Smooth muscle cell (in vitro differentiated cells): ENCODE results near the gene AJAP1. TPM values are rescaled to one million over a fixed set of nuclear protein-coding genes. Genes with fewer than 3 reads are reported as not detected.

Experiments
- DNase-seq: peaks from one replicate; lab custom pipeline; 2025; ENCODE audit not compliant: unreplicated experiment; lab: John Stamatoyannopoulos, UW
- H2AFZ ChIP-seq: fragments of 200-600 bp; sonication (generic); 2 replicates; pipeline ENCODE4 v1.6.0; 2016; ENCODE audit warnings: antibody characterized with exemption, low read depth, mild to moderate bottlenecking
- H3F3A ChIP-seq: fragments of 200-600 bp; sonication (generic); 2 replicates; pipeline ENCODE4 v1.6.0; 2017; ENCODE audit warnings: antibody characterized with exemption, low read depth
- H3K27ac ChIP-seq: fragments of 200-600 bp; sonication (generic); 2 replicates; pipeline ENCODE4 v1.5.1; 2016; ENCODE audit warnings: low read depth, mild to moderate bottlenecking
- H3K27me3 ChIP-seq: fragments of 200-600 bp; sonication (generic); 2 replicates; pipeline ENCODE4 v1.6.1; 2016; ENCODE audit warnings: low read depth, mild to moderate bottlenecking
- H3K36me3 ChIP-seq: fragments of 200-600 bp; sonication (generic); 2 replicates; pipeline ENCODE4 v1.5.1; 2016; ENCODE audit warnings: low read depth
- H3K4me1 ChIP-seq: fragments of 200-600 bp; sonication (generic); 2 replicates; pipeline ENCODE4 v1.5.1; 2016; ENCODE audit warnings: low read depth
- H3K4me2 ChIP-seq: fragments of 200-600 bp; sonication (generic); 2 replicates; pipeline ENCODE4 v1.6.0; 2016; ENCODE audit warnings: mild to moderate bottlenecking
- H3K4me3 ChIP-seq: fragments of 200-600 bp; sonication (generic); 2 replicates; pipeline ENCODE4 v1.5.1; 2016; ENCODE audit warnings: mild to moderate bottlenecking
- H3K79me2 ChIP-seq: fragments of 200-600 bp; sonication (generic); 2 replicates; pipeline ENCODE4 v1.6.0; 2016; ENCODE audit warnings: low read depth, mild to moderate bottlenecking
- H3K9ac ChIP-seq: fragments of 200-600 bp; sonication (generic); 2 replicates; pipeline ENCODE4 v1.6.0; 2016; ENCODE audit warnings: low read depth
- H3K9me3 ChIP-seq: fragments of 200-600 bp; sonication (generic); replicated peaks from 2 replicates; pipeline ENCODE4 v1.5.1; 2016; ENCODE audit warnings: low read depth
- H4K20me1 ChIP-seq: fragments of 200-600 bp; sonication (generic); 2 replicates; pipeline ENCODE4 v1.6.0; 2016; ENCODE audit warnings: low read depth
- CTCF ChIP-seq: fragments of 200-600 bp; sonication (generic); IDR thresholded peaks from 2 replicates; pipeline ENCODE4 v1.5.1; 2017; ENCODE audit warnings: borderline replicate concordance, mild to moderate bottlenecking, antibody characterized with exemption; ENCODE audit not compliant: insufficient read depth, poor library complexity, severe bottlenecking
- WGBS: methylation state at CpG from one replicate; pipeline ENCODE4 v1.1.7; 2016; ENCODE audit warnings: low lambda C conversion rate; 5-methylcytosine and 5-hydroxymethylcytosine counted together
- polyA plus RNA-seq: library from polyadenylated mRNA; unstranded; fragments of >200 nt; fragmentation: Nextera tagmentation; extraction: Ambion mirVana; gene quantifications from 2 replicates; pipeline ENCODE4 v1.2.1, GENCODE V29; 2016
- total RNA-seq: library from RNA; depleted of rRNA; stranded (reverse); fragments of >200 nt; gene quantifications from 2 replicates; pipeline ENCODE4 v1.2.3, GENCODE V29; 2014

The AJAP1 gene
- total and polyA plus RNA-seq, 2 experiments from 2014 or later, result 0.10 to 0.58 TPM

- 92% methylated on average over 9 of the region's 9 CpGs for WGBS
Observed at GRCh38 chr1:4694492-4694891, 40.1 kb downstream of the AJAP1 start.

GRCh38 chr1:4695241-4695640 is 40.8 kb downstream of the AJAP1 start:
- Histone ChIP-seq H2AFZ (no peak overlapping the region), H3K79me2 (no peaks in the 10 kb centered on the region), H3K9me3 (no peaks in the 10 kb centered on the region), H3K27me3 (no peaks in the 10 kb centered on the region), H3K9ac (no peak overlapping the region), H3K4me1 (no peaks in the 10 kb centered on the region), H3K36me3 (no peaks in the 10 kb centered on the region), H3K27ac (no peak overlapping the region), H4K20me1 (no peaks in the 10 kb centered on the region), H3K4me2 (no peak overlapping the region), H3F3A (no peaks in the 10 kb centered on the region), H3K4me3 (no peak overlapping the region)
- no peak for TF ChIP-seq CTCF
- WGBS, result 93% methylated on average over 8 of the region's 8 CpGs
- DNase-seq, result no peak

More at GRCh38 chr1:4694492-4694891, 40.1 kb downstream of the AJAP1 start:
- Histone ChIP-seq H3K9me3 (no peaks in the 10 kb centered on the region), H3K27me3 (no peaks in the 10 kb centered on the region), H3K36me3 (no peaks in the 10 kb centered on the region), H3K4me3 (no peak overlapping the region), H3F3A (no peaks in the 10 kb centered on the region), H3K9ac (no peak overlapping the region), H3K27ac (no peak overlapping the region), H3K79me2 (no peaks in the 10 kb centered on the region), H2AFZ (no peak overlapping the region), H4K20me1 (no peaks in the 10 kb centered on the region), H3K4me1 (no peaks in the 10 kb centered on the region), H3K4me2 (no peak overlapping the region)
- no peak for DNase-seq
- TF ChIP-seq CTCF, result no peak

- Histone ChIP-seq H3K9me3 (no peaks in the 10 kb centered on the region), H3K27ac (no peak overlapping the region), H3K4me3 (no peak overlapping the region), H3F3A (no peaks in the 10 kb centered on the region), H4K20me1 (no peaks in the 10 kb centered on the region), H3K27me3 (no peaks in the 10 kb centered on the region), H3K4me1 (no peaks in the 10 kb centered on the region), H3K4me2 (no peak overlapping the region), H3K36me3 (no peaks in the 10 kb centered on the region), H2AFZ (no peak overlapping the region), H3K9ac (no peak overlapping the region), H3K79me2 (no peaks in the 10 kb centered on the region)
- DNase-seq, result no peak
- no peak for TF ChIP-seq CTCF
- 87% methylated on average over 12 of the region's 12 CpGs for WGBS
Observed at GRCh38 chr1:4696161-4696745, 41.8 kb downstream of the AJAP1 start.

- H3F3A ChIP-seq, result no peaks in the 10 kb centered on the region
- H3K9me3 ChIP-seq, result no peaks in the 10 kb centered on the region
Observed at GRCh38 chr1:4696753-4697152, 42.3 kb downstream of the AJAP1 start.

More at GRCh38 chr1:4696753-4697152, 42.3 kb downstream of the AJAP1 start:
- H3K27me3 ChIP-seq, result no peaks in the 10 kb centered on the region
- H3K27ac ChIP-seq, result no peak overlapping the region
- 95% methylated on average over 2 of the region's 2 CpGs for WGBS
- no peaks in the 10 kb centered on the region for H4K20me1 ChIP-seq
- H3K9ac ChIP-seq, result no peak overlapping the region
- no peak overlapping the region for H2AFZ ChIP-seq
- H3K4me3 ChIP-seq, result no peak overlapping the region
- no peaks in the 10 kb centered on the region for H3K79me2 ChIP-seq
- H3K36me3 ChIP-seq, result no peaks in the 10 kb centered on the region
- TF ChIP-seq CTCF, result no peak
- no peaks in the 10 kb centered on the region for H3K4me1 ChIP-seq
- no peak for DNase-seq
- no peak overlapping the region for H3K4me2 ChIP-seq
